Liver (tissue), 9 donors: ENCODE measurements around the gene NDUFB5. TPM values are rescaled to one million over a fixed set of nuclear protein-coding genes. Genes with fewer than 3 reads are reported as not detected.

Experiments used
- DNase-seq: peaks from one replicate; pipeline ENCODE4 v3.0.0-alpha.2; 2017; ENCODE audit warnings: low spot score
- H3K27ac ChIP-seq, 2 donors: one replicate each; pipeline ENCODE4 v1.7.0; 2013; ENCODE audit warnings: inconsistent platforms in 2 of 2, low read length in 2 of 2, control low read depth in 1 of 2, low read depth in 1 of 2, mild to moderate bottlenecking in 1 of 2
- H3K27me3 ChIP-seq, 4 donors: one replicate each; pipeline versions ENCODE4 v1.6.1 to v1.7.0; 2013; ENCODE audit warnings: low read length in 3 of 4, inconsistent platforms in 1 of 4, mild to moderate bottlenecking in 1 of 4, moderate library complexity in 1 of 4; ENCODE audit not compliant: control insufficient read depth in 4 of 4, insufficient read depth in 4 of 4
- H3K36me3 ChIP-seq, 4 donors: one replicate each; pipeline versions ENCODE4 v1.6.1 to v1.7.0; 2013; ENCODE audit warnings: low read length in 3 of 4, mild to moderate bottlenecking in 3 of 4, low read depth in 1 of 4, moderate library complexity in 1 of 4; ENCODE audit not compliant: control insufficient read depth in 4 of 4, insufficient read depth in 3 of 4
- H3K4me1 ChIP-seq, 4 donors: one replicate each; pipeline versions ENCODE4 v1.6.1 to v1.7.0; 2013; ENCODE audit warnings: low read length in 3 of 4, mild to moderate bottlenecking in 3 of 4, moderate library complexity in 1 of 4; ENCODE audit not compliant: control insufficient read depth in 4 of 4, insufficient read depth in 4 of 4
- H3K4me3 ChIP-seq, 3 donors: one replicate each; pipeline versions ENCODE4 v1.6.1 to v1.7.0; 2013; ENCODE audit warnings: low read length in 3 of 3, control low read depth in 1 of 3, low read depth in 1 of 3, mild to moderate bottlenecking in 1 of 3
- H3K9ac ChIP-seq, 2 donors: one replicate each; pipeline ENCODE4 v1.7.0; 2013; ENCODE audit warnings: low read length in 2 of 2, mild to moderate bottlenecking in 2 of 2, moderate library complexity in 2 of 2, control low read depth in 1 of 2, low read depth in 1 of 2
- H3K9me3 ChIP-seq, 4 donors: one replicate each; pipeline versions ENCODE4 v1.6.1 to v1.7.0; 2013; ENCODE audit warnings: low read length in 3 of 4; ENCODE audit not compliant: control insufficient read depth in 4 of 4
- ATF3 ChIP-seq: IDR thresholded peaks from 2 replicates; pipeline ENCODE4 v1.6.1; 2016; ENCODE audit warnings: antibody characterized with exemption
- EGR1 ChIP-seq, 2 donors: IDR thresholded peaks; 2 replicates each; pipeline ENCODE4 v1.6.1; 2016 to 2018; ENCODE audit warnings: antibody characterized with exemption in 2 of 2, low read depth in 2 of 2
- FOXA1 ChIP-seq: IDR thresholded peaks from 2 replicates; pipeline ENCODE4 v1.6.1; 2016; ENCODE audit warnings: antibody characterized with exemption
- FOXA2 ChIP-seq: IDR thresholded peaks from 2 replicates; pipeline ENCODE4 v1.6.1; 2016; ENCODE audit warnings: antibody characterized with exemption
- GABPA ChIP-seq, 2 donors: IDR thresholded peaks in 1 of 2; conservative IDR thresholded peaks in 1 of 2; 2 replicates each; pipeline ENCODE4 v1.6.1; 2016; ENCODE audit warnings: antibody characterized with exemption in 2 of 2, mild to moderate bottlenecking in 1 of 2, moderate library complexity in 1 of 2
- HNF4A ChIP-seq, 2 donors: conservative IDR thresholded peaks; 2 replicates each; pipeline ENCODE4 v1.6.1; 2016; ENCODE audit warnings: antibody characterized with exemption in 2 of 2, mild to moderate bottlenecking in 2 of 2
- HNF4G ChIP-seq: IDR thresholded peaks from 2 replicates; pipeline ENCODE4 v1.6.1; 2016; ENCODE audit warnings: antibody characterized with exemption
- JUND ChIP-seq, 2 donors: IDR thresholded peaks; 2 replicates each; pipeline ENCODE4 v1.6.1; 2016; ENCODE audit warnings: antibody characterized with exemption in 2 of 2
- MAX ChIP-seq: IDR thresholded peaks from 2 replicates; pipeline ENCODE4 v1.6.1; 2016; ENCODE audit warnings: antibody characterized with exemption
- NR2F2 ChIP-seq: IDR thresholded peaks from 2 replicates; pipeline ENCODE4 v1.6.1; 2016; ENCODE audit warnings: antibody characterized with exemption
- RAD21 ChIP-seq, 2 donors: IDR thresholded peaks; 2 replicates each; pipeline ENCODE4 v1.6.1; 2016; ENCODE audit warnings: antibody characterized with exemption in 2 of 2, mild to moderate bottlenecking in 2 of 2
- RXRA ChIP-seq, 2 donors: IDR thresholded peaks; 2 replicates each; pipeline ENCODE4 v1.6.1; 2017 to 2018; ENCODE audit warnings: antibody characterized with exemption in 2 of 2, mild to moderate bottlenecking in 1 of 2
- SP1 ChIP-seq: IDR thresholded peaks from 2 replicates; pipeline ENCODE4 v1.6.1; 2018; ENCODE audit warnings: antibody characterized with exemption, mild to moderate bottlenecking
- TAF1 ChIP-seq: conservative IDR thresholded peaks from 2 replicates; pipeline ENCODE4 v1.6.1; 2016; ENCODE audit warnings: antibody characterized with exemption, mild to moderate bottlenecking
- YY1 ChIP-seq: IDR thresholded peaks from 2 replicates; pipeline ENCODE4 v1.6.1; 2016; ENCODE audit warnings: antibody characterized with exemption, mild to moderate bottlenecking
- ZBTB33 ChIP-seq: IDR thresholded peaks from 2 replicates; pipeline ENCODE4 v1.6.1; 2016; ENCODE audit warnings: antibody characterized with exemption
- WGBS: extraction: QIAGEN DNeasy Blood & Tissue Kit; methylation state at CpG from one replicate; pipeline ENCODE4 v1.1.7; 2013; 5-methylcytosine and 5-hydroxymethylcytosine counted together
- polyA plus RNA-seq, 2 donors: library from polyadenylated mRNA; stranded (reverse) in 1 of 2; unstranded in 1 of 2; fragments of 200-250 nt in 1 of 2; fragments of >200 nt in 1 of 2; fragmentation: Nextera tagmentation in 1 of 2; extraction: Ambion mirVana in 1 of 2; gene quantifications; one replicate each; pipeline versions ENCODE4 v1.2.1 to v1.2.3, GENCODE V29; 2013 to 2015
- total RNA-seq, 2 donors: library from RNA; depleted of rRNA; stranded (reverse); fragments of >200 nt; gene quantifications; one replicate each; pipeline ENCODE4 v1.2.3, GENCODE V29; 2014
- TF ChIP-seq, protein P1 (sequence below): IDR thresholded peaks from 2 replicates; pipeline ENCODE4 v1.6.1; 2016; ENCODE audit warnings: antibody characterized with exemption, mild to moderate bottlenecking
- TF ChIP-seq, protein P2 (sequence below): fragments of 150-350 bp; IDR thresholded peaks from 2 replicates; pipeline ENCODE4 v1.5.1; 2017; ENCODE audit warnings: improper control_type of control experiment, low read depth, low read length; ENCODE audit not compliant: missing input control
- donor health status: healthy.
- donor health status: healthy.
- donor health status: healthy.
- donor health status: healthy.
- donor health status: healthy.

Gene NDUFB5
- total RNA-seq = 10 to 100 TPM; 43.4 to 44.6 TPM
- polyA plus RNA-seq = 10 to 100 TPM; 50.6 to 92.8 TPM

DNA sequence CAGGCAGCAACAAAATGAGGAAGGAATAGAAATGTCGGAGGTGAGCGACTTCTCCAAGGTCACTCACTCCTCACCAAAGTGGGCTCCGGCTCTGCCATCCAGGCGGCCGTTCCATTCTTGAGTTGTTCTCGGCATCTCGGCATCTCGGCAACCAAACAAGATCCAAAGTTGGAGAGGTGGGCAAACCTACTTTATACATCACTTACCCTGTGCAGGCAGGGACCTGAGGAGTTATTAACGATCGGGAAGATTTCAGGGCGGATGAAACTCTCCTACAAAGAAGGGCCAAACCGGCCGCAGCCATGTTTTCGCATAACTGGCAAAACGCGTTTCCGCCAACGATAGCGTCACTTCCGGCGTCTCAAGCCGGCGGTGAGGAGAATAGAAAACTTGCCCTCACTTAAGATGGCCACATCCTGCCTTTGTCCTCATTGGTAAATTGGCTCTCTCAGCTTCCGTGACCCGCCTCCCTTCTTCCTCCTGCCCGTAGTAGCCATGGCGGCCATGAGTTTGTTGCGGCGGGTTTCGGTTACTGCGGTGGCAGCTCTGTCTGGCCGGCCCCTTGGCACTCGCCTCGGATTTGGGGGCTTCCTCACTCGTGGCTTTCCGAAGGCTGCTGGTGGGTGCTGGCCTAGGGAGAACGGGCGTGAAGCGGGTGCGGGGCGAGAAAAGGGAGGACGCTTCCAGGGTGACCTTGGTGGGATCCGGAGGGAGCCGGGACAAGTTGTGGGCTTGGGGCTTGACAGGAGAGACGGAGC, at the start of gene NDUFB5, which contains the start of gene MRPL47:
NDUFB5 (plus strand) TSS at position 474 of the 758 bp plus-strand sequence; CDS start at position 496, 22 bp downstream.
MRPL47 (minus strand) TSS at position 318 of the 758 bp plus-strand sequence; CDS start at position 304, 14 bp downstream.
- peak within 1 kb of the TSS; percentile 93 for H3K27ac ChIP-seq
- TF ChIP-seq RXRA (IDR thresholded peaks at IDR 0.05) = peak; percentile 28 to 46
- TF ChIP-seq SP1 = peak; percentile 65
- TF ChIP-seq, protein P1, sequence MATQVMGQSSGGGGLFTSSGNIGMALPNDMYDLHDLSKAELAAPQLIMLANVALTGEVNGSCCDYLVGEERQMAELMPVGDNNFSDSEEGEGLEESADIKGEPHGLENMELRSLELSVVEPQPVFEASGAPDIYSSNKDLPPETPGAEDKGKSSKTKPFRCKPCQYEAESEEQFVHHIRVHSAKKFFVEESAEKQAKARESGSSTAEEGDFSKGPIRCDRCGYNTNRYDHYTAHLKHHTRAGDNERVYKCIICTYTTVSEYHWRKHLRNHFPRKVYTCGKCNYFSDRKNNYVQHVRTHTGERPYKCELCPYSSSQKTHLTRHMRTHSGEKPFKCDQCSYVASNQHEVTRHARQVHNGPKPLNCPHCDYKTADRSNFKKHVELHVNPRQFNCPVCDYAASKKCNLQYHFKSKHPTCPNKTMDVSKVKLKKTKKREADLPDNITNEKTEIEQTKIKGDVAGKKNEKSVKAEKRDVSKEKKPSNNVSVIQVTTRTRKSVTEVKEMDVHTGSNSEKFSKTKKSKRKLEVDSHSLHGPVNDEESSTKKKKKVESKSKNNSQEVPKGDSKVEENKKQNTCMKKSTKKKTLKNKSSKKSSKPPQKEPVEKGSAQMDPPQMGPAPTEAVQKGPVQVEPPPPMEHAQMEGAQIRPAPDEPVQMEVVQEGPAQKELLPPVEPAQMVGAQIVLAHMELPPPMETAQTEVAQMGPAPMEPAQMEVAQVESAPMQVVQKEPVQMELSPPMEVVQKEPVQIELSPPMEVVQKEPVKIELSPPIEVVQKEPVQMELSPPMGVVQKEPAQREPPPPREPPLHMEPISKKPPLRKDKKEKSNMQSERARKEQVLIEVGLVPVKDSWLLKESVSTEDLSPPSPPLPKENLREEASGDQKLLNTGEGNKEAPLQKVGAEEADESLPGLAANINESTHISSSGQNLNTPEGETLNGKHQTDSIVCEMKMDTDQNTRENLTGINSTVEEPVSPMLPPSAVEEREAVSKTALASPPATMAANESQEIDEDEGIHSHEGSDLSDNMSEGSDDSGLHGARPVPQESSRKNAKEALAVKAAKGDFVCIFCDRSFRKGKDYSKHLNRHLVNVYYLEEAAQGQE = peak; percentile 80
- peak in 1 of 2 donors; percentile 53 for TF ChIP-seq HNF4A (conservative IDR thresholded peaks at IDR 0.05)
- peak; percentile 59 for TF ChIP-seq ZBTB33
- TF ChIP-seq RAD21 (IDR thresholded peaks at IDR 0.05) = peak in 1 of 2 donors; percentile 37
- TF ChIP-seq NR2F2 = peak; percentile 20
- TF ChIP-seq MAX = peak; percentile 72
- TF ChIP-seq YY1 = peak; percentile 100
- TF ChIP-seq JUND (IDR thresholded peaks at IDR 0.05) = peak; percentile 52 to 72
- no peak for TF ChIP-seq FOXA2
- TF ChIP-seq GABPA (IDR thresholded peaks at IDR 0.05 in 1 of 2, conservative IDR thresholded peaks at IDR 0.05 in 1 of 2) = peak; percentile 97 to 99
- TF ChIP-seq ATF3 = no peak
- TF ChIP-seq HNF4G = no peak
- TF ChIP-seq TAF1 = peak; percentile 68
- TF ChIP-seq FOXA1 = no peak
- TF ChIP-seq, protein P2, sequence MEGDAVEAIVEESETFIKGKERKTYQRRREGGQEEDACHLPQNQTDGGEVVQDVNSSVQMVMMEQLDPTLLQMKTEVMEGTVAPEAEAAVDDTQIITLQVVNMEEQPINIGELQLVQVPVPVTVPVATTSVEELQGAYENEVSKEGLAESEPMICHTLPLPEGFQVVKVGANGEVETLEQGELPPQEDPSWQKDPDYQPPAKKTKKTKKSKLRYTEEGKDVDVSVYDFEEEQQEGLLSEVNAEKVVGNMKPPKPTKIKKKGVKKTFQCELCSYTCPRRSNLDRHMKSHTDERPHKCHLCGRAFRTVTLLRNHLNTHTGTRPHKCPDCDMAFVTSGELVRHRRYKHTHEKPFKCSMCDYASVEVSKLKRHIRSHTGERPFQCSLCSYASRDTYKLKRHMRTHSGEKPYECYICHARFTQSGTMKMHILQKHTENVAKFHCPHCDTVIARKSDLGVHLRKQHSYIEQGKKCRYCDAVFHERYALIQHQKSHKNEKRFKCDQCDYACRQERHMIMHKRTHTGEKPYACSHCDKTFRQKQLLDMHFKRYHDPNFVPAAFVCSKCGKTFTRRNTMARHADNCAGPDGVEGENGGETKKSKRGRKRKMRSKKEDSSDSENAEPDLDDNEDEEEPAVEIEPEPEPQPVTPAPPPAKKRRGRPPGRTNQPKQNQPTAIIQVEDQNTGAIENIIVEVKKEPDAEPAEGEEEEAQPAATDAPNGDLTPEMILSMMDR = no peak
- TF ChIP-seq EGR1 (IDR thresholded peaks at IDR 0.05; ENCODE audit: low read depth in 2 of 2) = no peak
- H3K9me3 ChIP-seq = no peaks in the 10 kb centered on the region
- peak; percentile 91 for DNase-seq
- WGBS = under 1% methylated on average over 45 of the region's 45 CpGs
- no peaks in the 10 kb centered on the region for H3K27me3 ChIP-seq
- H3K36me3 ChIP-seq = peaks cover 5 to 23% (median 17%) of the 10 kb centered on the region in 4 donors
- peak within 1 kb of the TSS; percentile 74 to 100 (median 98) for H3K4me3 ChIP-seq
- H3K9ac ChIP-seq = peak within 1 kb of the TSS; percentile 86 to 98
- H3K4me1 ChIP-seq = peaks cover 6 to 22% (median 12%) of the 10 kb centered on the region in 4 donors
